ENCODE results near the gene OR7G2.
"Not testable (repeated sequence)": the region's sequence is repeated elsewhere in the genome, so short reads cannot be mapped to it uniquely, and the experiment has no call there.

The OR7G2 gene

GRCh38 chr19:9075064-9075949 is 32.0 kb downstream of the OR7G2 start:
- in situ Hi-C loops (cut with MboI; ENCODE audit: low sequenced_read_pairs) = loop anchor here (25.0 kb wide), 1 partner anchor 463 kb away; the partner anchor contains the start of gene ADAMTS10

DNA sequence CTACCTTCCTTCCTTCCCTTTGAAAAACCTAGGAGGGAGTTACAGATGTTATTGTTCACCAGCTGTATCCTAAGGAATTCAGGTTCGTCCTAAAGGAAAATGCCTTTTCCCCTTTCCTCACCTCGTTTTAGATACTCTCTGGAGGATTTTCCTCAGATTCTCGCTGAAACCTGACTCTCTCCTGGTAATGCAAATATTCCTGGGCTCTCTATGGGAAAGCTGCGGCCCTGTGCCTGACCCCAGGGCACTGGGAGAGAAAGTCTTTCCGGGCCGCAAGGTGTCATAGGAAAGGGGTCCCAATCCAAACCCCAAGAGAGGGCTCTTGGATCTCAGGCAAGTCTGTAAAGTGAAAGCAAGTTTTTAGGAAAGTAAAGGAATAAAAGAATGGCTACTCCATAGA is 33.5 kb downstream of the OR7G2 start:
- in situ Hi-C loops (cut with MboI; ENCODE audit: low sequenced_read_pairs) = no loop called here

DNA sequence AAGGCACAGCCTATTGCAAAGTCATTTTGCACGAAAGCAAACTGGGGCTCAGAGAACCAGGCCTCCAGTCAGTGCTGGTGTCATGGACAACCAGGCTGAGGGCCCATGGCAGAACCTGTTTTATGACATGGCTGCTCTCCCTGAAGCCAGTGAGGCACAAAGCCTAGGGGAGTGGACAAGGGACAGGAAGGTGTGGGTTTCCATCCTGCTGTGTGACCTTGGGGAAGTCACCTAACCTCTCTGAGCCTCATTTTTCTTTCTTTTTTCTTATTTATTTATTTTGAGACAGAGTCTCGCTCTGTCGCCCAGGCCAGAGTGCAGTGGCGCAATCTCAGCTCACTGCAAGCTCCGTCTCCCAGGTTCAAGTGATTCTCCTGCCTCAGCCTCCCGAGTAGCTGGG is 35.6 kb downstream of the OR7G2 start:
- in situ Hi-C loops (cut with MboI; ENCODE audit: low sequenced_read_pairs) = not testable (repeated sequence)

DNA sequence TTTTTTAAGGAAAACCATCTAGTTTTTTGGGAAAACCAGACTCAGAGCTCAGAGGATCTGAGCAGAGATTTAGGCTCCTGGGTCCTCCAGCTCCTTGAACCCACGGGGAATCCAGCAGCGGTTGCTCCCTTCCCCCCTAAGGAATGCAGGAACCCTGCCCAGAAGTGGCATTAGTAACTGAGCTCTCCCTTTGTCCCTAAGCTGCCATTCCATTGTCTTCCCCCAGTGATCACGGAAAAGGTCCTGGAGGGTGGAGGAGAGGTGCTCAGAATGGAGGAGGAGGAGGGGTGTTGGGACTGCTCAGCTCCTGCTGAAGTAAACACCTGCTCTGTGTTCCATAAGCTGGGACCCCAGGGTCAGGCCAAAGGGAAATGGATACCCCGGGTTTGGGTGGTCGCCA is 37.2 kb downstream of the OR7G2 start:
- in situ Hi-C loops (cut with MboI; ENCODE audit: low sequenced_read_pairs) = no loop called here

GRCh38 chr19:9065457-9066014 is 41.7 kb downstream of the OR7G2 start:
- in situ Hi-C loops (cut with MboI; ENCODE audit: low sequenced_read_pairs) = no loop called here

GRCh38 chr19:9061879-9062278 is 45.4 kb downstream of the OR7G2 start:
- in situ Hi-C loops (cut with MboI; ENCODE audit: low sequenced_read_pairs) = no loop called here

GRCh38 chr19:9060564-9061340 is 46.5 kb downstream of the OR7G2 start:
- in situ Hi-C loops (cut with MboI; ENCODE audit: low sequenced_read_pairs) = no loop called here

DNA sequence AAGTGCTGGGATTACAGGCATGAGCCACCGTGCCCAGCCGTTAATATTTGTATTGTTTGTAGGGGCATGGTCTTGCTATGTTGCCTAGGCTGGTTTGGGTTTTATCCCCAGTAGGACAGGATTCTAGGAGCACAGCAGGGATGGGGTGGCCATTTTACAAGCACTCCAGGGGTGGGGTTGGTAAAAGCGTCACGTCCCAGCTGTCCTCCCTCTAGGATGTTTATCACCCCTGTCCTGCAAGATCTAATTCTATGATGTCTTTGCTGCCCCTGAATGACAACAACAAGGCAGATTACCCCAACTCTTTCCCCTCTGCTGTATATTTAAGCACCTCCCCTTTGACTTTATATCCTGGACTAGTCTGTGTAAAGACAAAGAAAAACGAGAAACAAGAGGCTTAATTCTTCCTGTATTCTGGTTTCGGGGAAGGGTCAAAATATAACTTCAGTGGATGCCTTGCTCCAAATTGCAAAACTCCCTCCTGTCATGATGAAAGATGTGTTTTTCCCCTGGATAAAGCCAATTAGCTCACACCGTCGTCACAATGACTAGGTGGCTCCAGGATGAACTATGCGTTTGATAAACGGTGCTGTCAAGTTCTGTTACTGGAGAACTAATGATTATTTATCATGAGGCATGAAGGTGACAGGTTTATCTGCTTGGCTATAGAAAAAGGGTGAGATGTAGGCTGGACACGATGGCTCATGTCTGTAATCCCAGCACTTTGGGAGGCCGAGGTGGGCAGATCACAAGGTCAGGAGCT is 48.2 kb downstream of the OR7G2 start:
- in situ Hi-C loops (cut with MboI; ENCODE audit: low sequenced_read_pairs) = no loop called here

GRCh38 chr19:9057505-9058258 is 49.6 kb downstream of the OR7G2 start:
- in situ Hi-C loops (cut with MboI; ENCODE audit: low sequenced_read_pairs) = no loop called here

- in situ Hi-C loops (cut with MboI; ENCODE audit: low sequenced_read_pairs) = not testable (repeated sequence)
Observed at GRCh38 chr19:9056131-9056530, 51.1 kb downstream of the OR7G2 start.

GRCh38 chr19:9054765-9055164 is 52.5 kb downstream of the OR7G2 start:
- in situ Hi-C loops (cut with MboI; ENCODE audit: low sequenced_read_pairs) = no loop called here

DNA sequence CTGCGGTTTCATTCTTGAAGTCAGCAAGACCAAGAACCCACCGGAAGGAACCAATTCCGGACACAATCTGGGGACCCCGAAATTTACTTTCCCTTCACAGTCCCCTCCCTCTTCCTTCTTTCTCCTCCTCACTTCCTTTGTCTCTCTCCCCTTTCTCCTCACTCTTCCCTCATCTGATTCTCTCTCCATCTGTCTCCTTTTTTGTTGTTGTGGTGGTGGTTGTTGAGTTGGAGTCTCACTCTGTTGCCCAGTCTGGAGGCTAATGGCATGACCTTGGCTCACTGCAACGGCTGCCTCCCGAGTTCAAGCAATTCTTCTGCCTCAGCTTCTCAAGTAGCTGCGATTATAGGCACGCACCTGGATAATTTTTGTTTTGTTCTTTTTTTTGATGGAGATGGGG is 53.1 kb downstream of the OR7G2 start:
- in situ Hi-C loops (cut with MboI; ENCODE audit: low sequenced_read_pairs) = no loop called here

DNA sequence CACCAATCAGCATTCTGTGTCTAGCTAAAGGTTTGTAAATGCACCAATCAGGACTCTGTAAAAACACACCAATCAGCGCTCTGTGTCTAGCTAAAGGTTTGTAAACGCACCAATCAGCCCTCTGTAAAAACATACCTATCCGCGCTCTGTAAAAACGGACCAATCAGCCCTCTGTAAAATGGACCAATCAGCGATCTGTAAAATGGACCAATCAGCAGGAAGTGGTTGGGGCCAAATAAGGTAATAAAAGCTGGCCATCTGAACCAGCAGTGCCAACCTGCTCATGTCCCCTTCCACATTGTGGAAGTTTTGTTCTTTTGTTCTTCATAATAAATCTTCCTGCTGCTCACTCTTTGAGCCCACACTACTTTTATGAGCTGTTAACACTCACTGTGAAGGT is 53.6 kb downstream of the OR7G2 start:
- in situ Hi-C loops (cut with MboI; ENCODE audit: low sequenced_read_pairs) = not testable (repeated sequence)

DNA sequence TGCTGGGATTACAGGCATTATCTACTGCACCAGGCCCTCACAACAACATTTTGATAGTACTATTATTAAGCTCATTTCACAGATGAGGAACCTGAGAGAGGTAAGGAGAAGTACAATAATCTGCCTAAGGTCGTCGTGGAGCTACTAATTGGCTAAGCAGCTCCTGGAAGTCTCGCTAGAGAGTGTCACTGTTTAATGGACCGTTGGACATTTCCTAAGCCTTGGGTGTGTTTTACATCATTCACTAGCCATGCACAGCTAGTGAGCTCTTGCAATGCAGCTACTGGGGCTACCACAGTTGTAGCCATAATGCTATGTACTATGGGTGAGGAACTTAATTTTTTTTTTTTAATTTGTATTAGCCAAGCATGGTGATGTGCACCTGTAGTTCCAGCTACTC is 54.4 kb downstream of the OR7G2 start:
- in situ Hi-C loops (cut with MboI; ENCODE audit: low sequenced_read_pairs) = no loop called here

Data from HL-60/S4 treated with phorbol 12-myristate 13-acetate at 8.2 ng/mL for 4 days and 3 days (cell line).